ENCODE data around the gene CRY2. TPM values are rescaled to one million over a fixed set of nuclear protein-coding genes. Genes with fewer than 3 reads are reported as not detected.

The CRY2 gene
- total RNA-seq, 4 donors from 2014 or later: 5.6 to 21.0 (median 13.4) TPM

- Histone ChIP-seq H3K9me3 (no peaks in the 10 kb centered on the region), H3K27me3 (peaks cover 0 to 6% (median 0%) of the 10 kb centered on the region in 4 donors), H3K4me3 (no peak overlapping the region), H3K36me3 (peaks cover 15 to 52% (median 18%) of the 10 kb centered on the region in 3 donors), H3K4me1 (peaks cover 36 to 77% (median 47%) of the 10 kb centered on the region in 3 donors), H3K27ac (peak overlapping the region; percentile 72 to 82 (median 80))
- DNase-seq: peak; percentile 42
- TF ChIP-seq CTCF (IDR thresholded peaks at IDR 0.05) (no peak), POLR2A (IDR thresholded peaks at IDR 0.05) (no peak)
- intact Hi-C loops (cut with DNase I): no loop called here
- WGBS, 2 donors: 29 to 31% methylated on average over 13 to 14 of the region's 14 CpGs
Observed at GRCh38 chr11:45930031-45930794, 82.9 kb downstream of the CRY2 start.

- DNase-seq: no peak
- Histone ChIP-seq H3K4me1 (peaks cover 36 to 83% (median 47%) of the 10 kb centered on the region in 3 donors), H3K36me3 (peaks cover 18 to 60% (median 21%) of the 10 kb centered on the region in 3 donors), H3K9me3 (no peaks in the 10 kb centered on the region), H3K4me3 (no peak overlapping the region), H3K27ac (peak overlapping the region; percentile 72 to 82 (median 80)), H3K27me3 (peaks cover 0 to 1% (median 0%) of the 10 kb centered on the region in 4 donors)
- TF ChIP-seq POLR2A (IDR thresholded peaks at IDR 0.05) (no peak), CTCF (IDR thresholded peaks at IDR 0.05) (no peak)
- intact Hi-C loops (cut with DNase I): no loop called here
- WGBS, 2 donors: 42 to 65% methylated on average over 2 to 6 of the region's 8 CpGs
Observed at GRCh38 chr11:45930951-45931570, 83.8 kb downstream of the CRY2 start.

GRCh38 chr11:45931739-45932138 lies 84.5 kb downstream of the CRY2 start:
- WGBS, 2 donors: 44 to 50% methylated on average over 5 to 6 of the region's 10 CpGs
- H3K4me1 ChIP-seq: peaks cover 36 to 89% (median 47%) of the 10 kb centered on the region in 3 donors
- DNase-seq: no peak
- peaks cover 18 to 64% (median 21%) of the 10 kb centered on the region in 3 donors for H3K36me3 ChIP-seq
- H3K27ac ChIP-seq: peak overlapping the region; percentile 66 to 82 (median 76)
- no peaks in the 10 kb centered on the region for H3K27me3 ChIP-seq
- intact Hi-C loops (cut with DNase I): no loop called here
- H3K9me3 ChIP-seq: no peaks in the 10 kb centered on the region
- H3K4me3 ChIP-seq: no peak overlapping the region
- TF ChIP-seq CTCF (IDR thresholded peaks at IDR 0.05): no peak
- TF ChIP-seq POLR2A (IDR thresholded peaks at IDR 0.05): no peak

GRCh38 chr11:45932217-45932616 lies 84.9 kb downstream of the CRY2 start:
- WGBS, 2 donors: 28 to 65% methylated on average over 6 to 7 of the region's 8 CpGs
- H3K9me3 ChIP-seq: no peaks in the 10 kb centered on the region
- no peak for DNase-seq
- no peak overlapping the region for H3K4me3 ChIP-seq
- H3K36me3 ChIP-seq: peaks cover 18 to 64% (median 21%) of the 10 kb centered on the region in 3 donors
- peaks cover 36 to 89% (median 47%) of the 10 kb centered on the region in 3 donors for H3K4me1 ChIP-seq
- H3K27ac ChIP-seq: peak overlapping the region; percentile 66 to 82 (median 76)
- no peak for TF ChIP-seq CTCF (IDR thresholded peaks at IDR 0.05)
- intact Hi-C loops (cut with DNase I): no loop called here
- no peaks in the 10 kb centered on the region for H3K27me3 ChIP-seq

Other genes with a start within 250 kb of the CRY2 start
- gene CHST1, start 181.9 kb upstream of the CRY2 start, total RNA-seq: 1 to 10 TPM in 2 of 4 donors, under 1 TPM in 2; 0.27 to 2.7 (median 0.70) TPM
- gene SLC35C1, start 42.3 kb upstream of the CRY2 start, total RNA-seq: 10 to 100 TPM; 23.6 to 68.6 (median 28.2) TPM
- gene MAPK8IP1, start 38.2 kb downstream of the CRY2 start, total RNA-seq: 1 to 10 TPM in 3 of 4 donors, under 1 TPM in 1; 0.57 to 4.0 (median 1.3) TPM
- gene FREY1, start 59.8 kb downstream of the CRY2 start, total RNA-seq: 1 to 10 TPM in 2 of 4 donors, under 1 TPM in 1, not detected in 1; 0.57 to 2.1 (median 1.2) TPM
- 10 to 100 TPM; 18.3 to 25.5 (median 22.1) TPM for gene PEX16, start 70.4 kb downstream of the CRY2 start, total RNA-seq
- 10 to 100 TPM; 12.4 to 18.3 (median 15.5) TPM for gene LARGE2, start 75.2 kb downstream of the CRY2 start, total RNA-seq

Data from esophagus squamous epithelium (tissue), 5 donors.